ENCODE data around the gene CBLB.

- TF ChIP-seq CTCF (conservative IDR thresholded peaks at IDR 0.05; ENCODE audit: low read depth, low read length), result no peak
- TF ChIP-seq EZH2 (IDR thresholded peaks at IDR 0.05; ENCODE audit: low read length, unreplicated experiment), result no peak
- TF ChIP-seq EZH2phosphoT487 (IDR thresholded peaks at IDR 0.05; ENCODE audit: borderline replicate concordance, low read length), result no peak
These were observed 44.8 kb upstream of the CBLB start for GRCh38 chr3:105913616-105914015.

Measured in PC-3 (cell line).